Measurements from ENCODE around the gene REXO1.

DNA sequence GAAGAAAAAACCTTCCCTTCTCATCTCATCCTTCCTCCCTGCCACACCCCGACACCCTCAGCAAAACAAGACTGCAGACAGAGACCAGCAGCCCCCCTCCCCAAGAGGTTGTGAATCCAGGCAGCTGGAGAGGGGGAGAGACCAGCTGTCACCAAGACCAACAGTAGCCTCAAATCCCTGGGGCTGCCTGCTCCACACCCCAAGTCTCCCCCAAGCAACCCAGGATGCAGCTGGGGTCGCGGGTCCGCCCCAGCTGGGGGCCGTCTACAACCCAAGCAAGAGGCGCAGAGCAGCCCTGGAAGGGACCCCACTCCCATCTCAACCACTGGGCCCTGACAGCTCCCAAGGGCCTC lies 8.0 kb upstream of the REXO1 start:
- TF ChIP-seq, protein P1, sequence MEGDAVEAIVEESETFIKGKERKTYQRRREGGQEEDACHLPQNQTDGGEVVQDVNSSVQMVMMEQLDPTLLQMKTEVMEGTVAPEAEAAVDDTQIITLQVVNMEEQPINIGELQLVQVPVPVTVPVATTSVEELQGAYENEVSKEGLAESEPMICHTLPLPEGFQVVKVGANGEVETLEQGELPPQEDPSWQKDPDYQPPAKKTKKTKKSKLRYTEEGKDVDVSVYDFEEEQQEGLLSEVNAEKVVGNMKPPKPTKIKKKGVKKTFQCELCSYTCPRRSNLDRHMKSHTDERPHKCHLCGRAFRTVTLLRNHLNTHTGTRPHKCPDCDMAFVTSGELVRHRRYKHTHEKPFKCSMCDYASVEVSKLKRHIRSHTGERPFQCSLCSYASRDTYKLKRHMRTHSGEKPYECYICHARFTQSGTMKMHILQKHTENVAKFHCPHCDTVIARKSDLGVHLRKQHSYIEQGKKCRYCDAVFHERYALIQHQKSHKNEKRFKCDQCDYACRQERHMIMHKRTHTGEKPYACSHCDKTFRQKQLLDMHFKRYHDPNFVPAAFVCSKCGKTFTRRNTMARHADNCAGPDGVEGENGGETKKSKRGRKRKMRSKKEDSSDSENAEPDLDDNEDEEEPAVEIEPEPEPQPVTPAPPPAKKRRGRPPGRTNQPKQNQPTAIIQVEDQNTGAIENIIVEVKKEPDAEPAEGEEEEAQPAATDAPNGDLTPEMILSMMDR (IDR thresholded peaks at IDR 0.05; ENCODE audit: extremely low read depth in 1 of 2, insufficient read depth in 1 of 2, low read depth in 1 of 2, low read length in 2 of 2) = no peak
- no peak for TF ChIP-seq EZH2 (IDR thresholded peaks at IDR 0.05; ENCODE audit: borderline replicate concordance, low read depth, low read length, severe bottlenecking)
- no peak for TF ChIP-seq POLR2A (IDR thresholded peaks at IDR 0.05; ENCODE audit: low read depth, low read length)
- no peak for TF ChIP-seq POLR2AphosphoS5 (IDR thresholded peaks at IDR 0.05; ENCODE audit: insufficient read depth, low read depth, low read length)
- TF ChIP-seq JUN (IDR thresholded peaks at IDR 0.05; ENCODE audit: borderline replicate concordance, insufficient read depth, insufficient read length, low read depth) = no peak

Measured in endothelial cell of umbilical vein (primary cell).